GM10266 (cell line): ENCODE results near the gene TSPAN3.

Experiments
- DNase-seq: peaks from one replicate; pipeline ENCODE4 v3.0.0; 2012; ENCODE audit errors: extremely low spot score
- CTCF ChIP-seq: IDR thresholded peaks from 2 replicates; pipeline ENCODE4 v1.5.1; 2012; ENCODE audit warnings: mild to moderate bottlenecking, low read depth; ENCODE audit not compliant: control insufficient read depth, insufficient read depth; ENCODE audit errors: missing control alignments

Gene TSPAN3

GRCh38 chr15:77010857-77011256 is 60.1 kb downstream of the TSPAN3 start:
- DNase-seq: no peak
- no peak for TF ChIP-seq CTCF

GRCh38 chr15:77010312-77010686 is 60.6 kb downstream of the TSPAN3 start:
- no peak for TF ChIP-seq CTCF
- no peak for DNase-seq

GRCh38 chr15:77009646-77010311 is 61.1 kb downstream of the TSPAN3 start:
- DNase-seq: no peak
- TF ChIP-seq CTCF: no peak

GRCh38 chr15:77009176-77009575 is 61.7 kb downstream of the TSPAN3 start:
- DNase-seq: no peak
- TF ChIP-seq CTCF: no peak

GRCh38 chr15:77004189-77004588 is 66.7 kb downstream of the TSPAN3 start:
- no peak for DNase-seq
- no peak for TF ChIP-seq CTCF

- no peak for DNase-seq
- TF ChIP-seq CTCF: no peak
These were observed 67.7 kb downstream of the TSPAN3 start for GRCh38 chr15:77002954-77003912.

- no peak for DNase-seq
- no peak for TF ChIP-seq CTCF
These were observed 68.5 kb downstream of the TSPAN3 start for GRCh38 chr15:77002436-77002835.
